GM19468 (cell line): ENCODE results near the gene WDCP.

Experiments used
- ATAC-seq: cut with Tn5 transposase; IDR thresholded peaks from one replicate; pipeline ENCODE4 v1.9.1; 2021; ENCODE audit warnings: mild to moderate bottlenecking, moderate library complexity, moderate number of reproducible peaks; ENCODE audit not compliant: unreplicated experiment; ENCODE audit errors: extremely low read depth

WDCP gene

DNA sequence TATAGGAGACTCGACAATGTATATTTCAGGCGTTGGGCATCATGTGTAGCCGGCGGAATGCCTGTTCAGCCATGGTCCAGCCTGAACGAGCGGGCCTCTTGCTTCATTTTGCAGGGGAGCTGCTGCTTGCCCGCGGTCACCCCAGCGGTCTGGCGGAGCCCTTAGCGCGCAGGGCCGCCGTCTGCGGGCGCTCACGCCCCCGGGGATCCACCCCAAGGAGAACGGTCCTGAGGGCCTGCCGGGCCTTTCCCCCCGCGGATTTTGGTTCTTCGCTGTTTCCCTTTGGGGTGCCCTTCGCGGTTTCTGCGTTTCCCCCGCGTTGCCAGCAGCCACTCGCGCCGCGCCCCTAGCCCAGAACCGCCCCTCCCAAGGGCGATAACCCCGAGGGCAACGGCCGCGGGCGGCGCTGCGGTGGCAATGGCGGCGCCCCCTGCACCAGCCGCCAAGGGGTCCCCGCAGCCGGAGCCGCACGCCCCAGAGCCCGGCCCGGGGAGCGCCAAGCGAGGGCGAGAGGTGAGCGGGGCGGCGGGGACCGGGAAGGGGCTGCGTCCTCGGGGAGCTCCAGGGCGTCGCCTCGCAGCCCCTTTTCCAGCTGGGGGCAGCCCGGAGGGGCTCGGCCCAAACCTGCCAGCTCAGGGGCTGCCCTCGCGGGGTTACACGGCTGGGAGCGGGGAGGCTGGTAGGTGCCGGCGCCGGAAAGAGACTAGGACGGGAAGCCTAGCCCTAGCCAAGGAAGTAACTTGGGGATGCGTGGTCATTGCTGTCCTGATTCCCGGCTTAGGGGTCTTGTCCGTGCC lies 37.3 kb downstream of the WDCP start, which contains the start of gene MFSD2B:
Gene MFSD2B, plus strand, starts transcription at position 406 of the 797 bp plus-strand sequence. Its CDS starts 12 bp downstream, at position 418.
- ATAC-seq, result no peak

GRCh38 chr2:24009367-24009679 lies 37.9 kb downstream of the WDCP start:
- ATAC-seq, result no peak

- ATAC-seq, result no peak
Measured at GRCh38 chr2:24008672-24009366, 38.4 kb downstream of the WDCP start.

DNA sequence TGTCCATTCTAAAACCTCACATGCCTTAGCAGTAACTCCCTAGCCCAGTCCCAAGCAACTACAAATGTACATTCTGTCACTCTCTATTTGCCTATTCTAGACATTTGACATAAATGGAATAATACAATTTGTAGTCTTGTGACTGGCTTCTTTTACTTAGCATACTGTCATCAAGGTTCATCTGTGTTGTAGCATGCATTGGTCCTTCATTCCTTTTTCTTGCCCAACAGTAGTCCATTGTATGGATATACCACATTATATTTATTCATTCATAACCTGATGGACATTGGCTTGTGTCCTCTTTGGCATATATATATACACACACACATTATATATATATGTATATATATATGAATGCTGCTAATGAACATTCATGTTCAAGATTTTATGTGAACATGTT lies 39.5 kb downstream of the WDCP start:
- no peak for ATAC-seq

- ATAC-seq, result no peak
Measured at GRCh38 chr2:23994567-23994966, 52.6 kb downstream of the WDCP start.

DNA sequence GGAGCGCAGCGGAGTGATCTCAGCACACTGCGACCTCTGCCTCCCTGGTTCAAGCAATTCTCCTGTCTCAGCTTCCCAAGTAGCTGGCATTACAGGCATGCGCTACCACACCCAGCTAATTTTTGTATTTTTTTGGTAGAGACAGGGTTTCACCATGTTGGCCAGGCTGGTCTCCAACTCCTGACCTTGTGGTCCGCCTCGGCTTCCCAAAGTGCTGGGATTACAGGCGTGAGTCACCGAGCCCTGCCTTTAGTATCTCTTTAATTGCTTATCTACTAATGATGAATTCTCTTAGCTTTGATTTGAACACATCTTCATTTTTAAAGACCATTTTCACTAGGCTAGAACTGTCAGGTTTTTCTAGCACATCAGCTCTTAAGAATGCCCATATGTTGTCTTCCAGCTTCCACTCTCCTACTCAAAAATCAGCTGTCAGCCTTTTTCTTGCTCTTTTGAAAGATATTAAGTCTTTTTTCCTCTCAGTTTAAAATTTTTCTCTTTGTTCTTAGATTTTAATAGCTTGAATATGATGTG lies 53.4 kb downstream of the WDCP start:
- no peak for ATAC-seq

DNA sequence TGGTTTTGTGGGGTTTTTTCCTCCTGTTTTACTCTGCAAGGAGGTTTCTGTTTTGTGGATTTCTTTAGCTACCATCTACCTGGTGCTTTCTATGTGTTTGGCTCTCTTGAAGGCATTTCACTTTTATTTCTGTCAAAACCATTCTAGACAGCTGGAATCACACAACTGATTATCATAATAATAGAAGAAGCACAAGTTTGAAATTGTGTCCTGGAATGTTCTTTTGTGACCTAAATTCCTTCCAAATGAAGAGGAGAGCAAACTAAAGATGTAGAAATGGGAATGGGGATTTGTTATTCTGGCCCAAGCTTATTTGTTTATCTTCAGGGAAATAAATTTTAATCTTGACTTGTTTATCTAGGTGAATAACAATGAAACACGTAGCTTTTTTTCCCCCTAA lies 54.3 kb downstream of the WDCP start:
- ATAC-seq, result no peak

DNA sequence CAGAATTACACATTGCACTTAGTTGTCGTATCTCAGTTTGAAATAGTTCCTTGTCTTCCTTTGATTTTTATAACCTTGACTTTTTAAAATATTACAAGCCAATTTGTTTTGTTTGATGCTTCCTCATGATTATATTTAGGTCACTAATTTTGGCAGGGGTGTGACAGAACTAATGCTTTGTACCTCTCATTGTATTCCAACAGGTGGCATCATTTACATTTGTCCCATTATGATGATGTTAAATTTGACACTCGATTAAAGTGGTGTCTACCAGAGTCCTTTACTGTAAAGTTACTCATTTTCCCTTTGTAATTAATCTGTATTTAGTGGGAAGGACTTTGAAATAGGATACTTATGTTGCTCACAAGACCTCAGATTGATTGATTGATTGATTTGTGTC lies 58.8 kb downstream of the WDCP start:
- no peak for ATAC-seq
